Keratinocyte (primary cell): ENCODE data around the gene PCDHAC2. TPM values are rescaled to one million over a fixed set of nuclear protein-coding genes. Genes with fewer than 3 reads are reported as not detected.

ENCODE experiments used
- DNase-seq: peaks from one replicate; pipeline ENCODE4 v3.0.0-alpha.2; 2011; ENCODE audit warnings: low read depth, missing footprints, low spot score
- FAIRE-seq: peaks from 2 replicates; lab custom pipeline; 2011; peaks lifted over from hg19 to GRCh38; lab: Jason Lieb, UNC
- H2AFZ ChIP-seq: 2 replicates; pipeline ENCODE4 v1.6.0; 2012; ENCODE audit warnings: low read length, control low read depth, inconsistent platforms; ENCODE audit not compliant: control insufficient read depth
- H3K27ac ChIP-seq: 2 replicates; pipeline ENCODE4 v1.5.1; 2011; ENCODE audit warnings: low read length; ENCODE audit not compliant: control insufficient read depth, insufficient read depth
- H3K27me3 ChIP-seq: 3 replicates; pipeline ENCODE4 v1.6.0; 2011; ENCODE audit warnings: low read length; ENCODE audit not compliant: control insufficient read depth, insufficient read depth; ENCODE audit errors: extremely low read depth
- H3K36me3 ChIP-seq, 2 experiments: 2 replicates in 1 of 2; 3 replicates in 1 of 2; pipeline ENCODE4 v1.5.1; 2011; ENCODE audit warnings: low read length in 2 of 2, mild to moderate bottlenecking in 1 of 2; ENCODE audit not compliant: control insufficient read depth in 2 of 2, insufficient read depth in 2 of 2; ENCODE audit errors: extremely low read depth in 1 of 2
- H3K4me1 ChIP-seq: 3 replicates; pipeline ENCODE4 v1.5.1; 2011; ENCODE audit warnings: low read length; ENCODE audit not compliant: control insufficient read depth, insufficient read depth; ENCODE audit errors: extremely low read depth
- H3K4me2 ChIP-seq: 3 replicates; pipeline ENCODE4 v1.6.0; 2011; ENCODE audit warnings: low read depth, low read length; ENCODE audit not compliant: control insufficient read depth, insufficient read depth; ENCODE audit errors: extremely low read depth
- H3K4me3 ChIP-seq, 3 experiments: fragments of 200-600 bp in 1 of 3; sonication (generic) in 1 of 3; 2 replicates in 2 of 3; 3 replicates in 1 of 3; pipeline ENCODE4 v1.5.1; 2011 to 2016; ENCODE audit warnings: low read length in 3 of 3, mild to moderate bottlenecking in 3 of 3, control low read depth in 2 of 3, inconsistent platforms in 1 of 3, low read depth in 1 of 3, mixed read lengths in 1 of 3, mixed run types in 1 of 3, moderate library complexity in 1 of 3; ENCODE audit not compliant: control insufficient read depth in 2 of 3, insufficient read depth in 2 of 3; ENCODE audit errors: extremely low read depth in 1 of 3
- H3K79me2 ChIP-seq: 2 replicates; pipeline ENCODE4 v1.6.0; 2012; ENCODE audit warnings: low read length; ENCODE audit not compliant: control insufficient read depth, insufficient read depth
- H3K9ac ChIP-seq: 3 replicates; pipeline ENCODE4 v1.6.0; 2011; ENCODE audit warnings: low read length; ENCODE audit not compliant: control insufficient read depth, insufficient read depth; ENCODE audit errors: extremely low read depth
- H3K9me1 ChIP-seq: 3 replicates; pipeline ENCODE4 v1.6.0; 2011; ENCODE audit warnings: low read length; ENCODE audit not compliant: control insufficient read depth, insufficient read depth; ENCODE audit errors: extremely low read depth
- H3K9me3 ChIP-seq: 2 replicates; pipeline ENCODE4 v1.5.1; 2012; ENCODE audit warnings: low read depth, low read length; ENCODE audit not compliant: control insufficient read depth
- H4K20me1 ChIP-seq: 3 replicates; pipeline ENCODE4 v1.6.0; 2011; ENCODE audit warnings: low read length; ENCODE audit not compliant: control insufficient read depth, insufficient read depth; ENCODE audit errors: extremely low read depth
- EZH2 ChIP-seq: IDR thresholded peaks from one replicate; pipeline ENCODE4 v1.6.1; 2012; ENCODE audit warnings: inconsistent platforms, mild to moderate bottlenecking, low read length, moderate library complexity
- dilution Hi-C: fragments of 300-500 bp; cut with MboI; formaldehyde crosslinking; loops from one replicate; pipeline ENCODE4 v1.7.0; 2020; ENCODE audit warnings: low sequenced_read_pairs; ENCODE audit not compliant: extremely low pct_ligation_motif_present
- polyA plus RNA-seq, 5 experiments: library from polyadenylated mRNA; depleted of rRNA in 3 of 5; stranded (reverse) in 3 of 5; stranded (forward) in 1 of 5; unstranded in 1 of 5; fragments of >200 nt; gene quantifications; 1 replicate in 1 of 5; 2 replicates in 3 of 5; 3 replicates in 1 of 5; pipeline versions ENCODE4 v1.2.1 to v1.2.3, GENCODE V29; 2011 to 2012; ENCODE audit warnings: missing spikeins in 2 of 5, low read depth in 1 of 5, low replicate concordance in 1 of 5
- TF ChIP-seq, protein P1 (sequence below), 3 experiments: IDR thresholded peaks in 1 of 3; conservative IDR thresholded peaks in 1 of 3; optimal IDR thresholded peaks in 1 of 3; 2 replicates in 2 of 3; 3 replicates in 1 of 3; pipeline versions ENCODE3 to v1.5.1; 2011; ENCODE audit warnings: low read length in 3 of 3, mild to moderate bottlenecking in 3 of 3, moderate library complexity in 2 of 3, control low read depth in 1 of 3, inconsistent platforms in 1 of 3; ENCODE audit not compliant: insufficient read depth in 2 of 3; ENCODE audit errors: extremely low read depth in 1 of 3

Gene PCDHAC2
- polyA plus RNA-seq, 1 donor (not counting 4 experiments of a cell fraction or from before 2014, with no cell fraction given) = 2.1 TPM

DNA sequence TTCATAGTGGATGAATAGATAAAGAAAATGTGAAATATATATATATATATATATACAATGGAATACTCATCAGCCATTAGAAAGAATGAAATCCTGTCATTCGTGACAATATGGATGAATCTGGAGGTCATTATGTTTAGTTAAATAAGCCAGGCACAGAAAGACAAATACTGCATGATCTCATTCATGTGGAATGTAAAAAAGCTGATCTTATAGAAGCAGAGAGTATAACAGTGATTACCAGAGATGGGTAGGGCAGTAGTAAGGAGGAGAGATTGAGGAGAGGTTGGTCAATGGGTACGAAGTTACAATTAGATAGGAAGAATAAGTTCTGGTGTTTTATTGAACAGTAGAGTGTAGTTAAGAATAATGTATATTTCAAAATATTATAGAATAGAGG, 19.7 kb upstream of the PCDHAC2 start:
- Histone ChIP-seq H3K36me3 (no peaks in the 10 kb centered on the region), H3K4me2 (no peak overlapping the region), H3K4me1 (no peaks in the 10 kb centered on the region), H3K27ac (no peak overlapping the region), H3K9me1 (no peaks in the 10 kb centered on the region), H2AFZ (no peak overlapping the region), H3K79me2 (no peaks in the 10 kb centered on the region), H3K9ac (no peak overlapping the region), H3K4me3 (no peak overlapping the region), H3K9me3 (no peaks in the 10 kb centered on the region), H4K20me1 (no peaks in the 10 kb centered on the region), H3K27me3 (no peaks in the 10 kb centered on the region)
- no peak for FAIRE-seq
- dilution Hi-C loops = no loop called here
- TF ChIP-seq, protein P1, sequence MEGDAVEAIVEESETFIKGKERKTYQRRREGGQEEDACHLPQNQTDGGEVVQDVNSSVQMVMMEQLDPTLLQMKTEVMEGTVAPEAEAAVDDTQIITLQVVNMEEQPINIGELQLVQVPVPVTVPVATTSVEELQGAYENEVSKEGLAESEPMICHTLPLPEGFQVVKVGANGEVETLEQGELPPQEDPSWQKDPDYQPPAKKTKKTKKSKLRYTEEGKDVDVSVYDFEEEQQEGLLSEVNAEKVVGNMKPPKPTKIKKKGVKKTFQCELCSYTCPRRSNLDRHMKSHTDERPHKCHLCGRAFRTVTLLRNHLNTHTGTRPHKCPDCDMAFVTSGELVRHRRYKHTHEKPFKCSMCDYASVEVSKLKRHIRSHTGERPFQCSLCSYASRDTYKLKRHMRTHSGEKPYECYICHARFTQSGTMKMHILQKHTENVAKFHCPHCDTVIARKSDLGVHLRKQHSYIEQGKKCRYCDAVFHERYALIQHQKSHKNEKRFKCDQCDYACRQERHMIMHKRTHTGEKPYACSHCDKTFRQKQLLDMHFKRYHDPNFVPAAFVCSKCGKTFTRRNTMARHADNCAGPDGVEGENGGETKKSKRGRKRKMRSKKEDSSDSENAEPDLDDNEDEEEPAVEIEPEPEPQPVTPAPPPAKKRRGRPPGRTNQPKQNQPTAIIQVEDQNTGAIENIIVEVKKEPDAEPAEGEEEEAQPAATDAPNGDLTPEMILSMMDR (optimal IDR thresholded peaks at IDR 0.05 in 1 of 3, IDR thresholded peaks at IDR 0.05 in 1 of 3, conservative IDR thresholded peaks at IDR 0.05 in 1 of 3; ENCODE audit: extremely low read depth in 1 of 3, insufficient read depth in 2 of 3, low read length in 3 of 3) = no peak
- no peak for TF ChIP-seq EZH2
- no peak for DNase-seq

DNA sequence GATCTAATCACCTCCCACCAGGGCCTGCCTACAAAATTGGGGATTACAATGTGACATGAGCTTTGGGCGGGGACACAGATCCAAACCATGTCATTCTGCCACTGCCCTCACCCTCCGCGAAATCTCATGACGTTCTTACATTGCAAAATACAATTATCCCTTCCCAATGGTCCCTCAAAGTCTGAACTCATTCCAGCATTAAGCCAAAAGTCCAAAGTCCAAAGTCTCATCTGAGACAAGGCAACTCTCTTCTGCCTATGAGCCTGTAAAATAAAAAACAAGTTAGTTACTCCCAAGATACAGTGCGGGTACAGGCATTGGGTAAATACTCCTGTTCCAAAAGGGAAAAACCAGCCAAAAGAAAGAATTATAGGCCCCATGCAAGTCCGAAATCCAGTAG, 14.6 kb upstream of the PCDHAC2 start:
- TF ChIP-seq, protein P1 (optimal IDR thresholded peaks at IDR 0.05 in 1 of 3, IDR thresholded peaks at IDR 0.05 in 1 of 3, conservative IDR thresholded peaks at IDR 0.05 in 1 of 3; ENCODE audit: extremely low read depth in 1 of 3, insufficient read depth in 2 of 3, low read length in 3 of 3) = no peak
- no peak for TF ChIP-seq EZH2
- H3K9ac ChIP-seq = no peak overlapping the region
- dilution Hi-C loops = no loop called here
- no peak overlapping the region for H3K4me2 ChIP-seq
- DNase-seq = no peak
- H3K4me3 ChIP-seq = no peak overlapping the region
- H3K4me1 ChIP-seq = no peaks in the 10 kb centered on the region
- no peak overlapping the region for H2AFZ ChIP-seq
- no peaks in the 10 kb centered on the region for H3K9me3 ChIP-seq
- H3K36me3 ChIP-seq = no peaks in the 10 kb centered on the region
- no peak for FAIRE-seq
- no peaks in the 10 kb centered on the region for H3K79me2 ChIP-seq
- no peaks in the 10 kb centered on the region for H3K9me1 ChIP-seq
- H3K27ac ChIP-seq = no peak overlapping the region
- H3K27me3 ChIP-seq = no peaks in the 10 kb centered on the region
- no peaks in the 10 kb centered on the region for H4K20me1 ChIP-seq
